HG02623 (cell line): ENCODE data around the gene CPEB3.
A peak's percentile ranks its signal among the peaks of the same experiment; 100 is the strongest.

Experiments used
- ATAC-seq: cut with Tn5 transposase; IDR thresholded peaks from one replicate; pipeline ENCODE4 v1.9.1; 2021; ENCODE audit warnings: moderate library complexity; ENCODE audit not compliant: unreplicated experiment

CPEB3 gene

DNA sequence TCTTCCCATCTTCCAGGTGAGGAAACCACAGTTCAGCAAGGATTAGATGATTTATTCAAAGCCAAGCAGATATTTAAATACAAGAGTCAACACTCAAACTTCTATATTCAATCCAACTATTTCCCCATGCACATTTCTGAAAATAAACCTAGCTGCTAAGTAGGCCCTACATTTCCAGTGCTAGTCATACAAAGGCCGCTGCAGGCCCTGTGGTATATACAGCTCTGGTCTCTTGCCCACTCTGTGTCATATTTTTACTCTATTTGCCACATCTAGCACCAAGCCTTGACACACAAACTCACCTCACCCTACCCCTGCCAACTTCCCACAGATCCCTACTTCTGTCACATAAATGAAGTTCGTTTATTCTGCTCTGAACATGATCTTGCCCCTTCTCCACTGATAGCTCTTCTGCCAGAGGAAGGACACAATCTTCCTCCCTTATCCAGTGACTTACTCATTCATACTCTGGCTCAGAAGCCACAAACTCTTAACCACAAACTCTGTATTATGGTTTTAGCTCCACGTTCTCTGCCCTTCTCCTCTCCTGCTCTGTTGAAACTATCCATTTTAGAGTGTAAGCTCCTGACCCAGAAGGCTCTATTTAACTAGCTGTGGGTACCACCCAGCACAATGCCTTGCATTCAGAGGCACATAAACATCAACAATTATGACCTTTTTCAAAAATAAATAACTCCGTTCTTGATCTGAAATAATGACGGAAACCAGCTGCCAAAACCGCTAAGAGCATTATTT, 180.7 kb downstream of the CPEB3 start:
- no peak for ATAC-seq

DNA sequence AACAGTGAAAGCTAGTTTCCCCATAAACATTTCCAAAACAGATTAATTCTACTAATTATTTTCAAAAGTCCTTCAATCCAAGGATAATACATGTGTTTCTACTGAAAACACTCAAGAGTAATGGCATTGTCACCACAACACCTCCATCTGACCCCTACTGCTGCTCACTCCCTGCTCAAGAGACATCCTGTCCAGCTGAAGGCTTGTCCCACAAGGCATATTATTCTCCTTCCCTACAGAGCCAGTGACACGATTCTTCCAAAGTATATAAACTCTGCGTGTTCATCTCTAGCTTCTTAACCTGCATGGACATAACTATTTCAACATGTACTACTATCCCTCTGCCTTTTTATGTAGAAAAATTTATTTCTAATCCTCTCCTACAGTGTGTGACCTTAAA, 182.1 kb downstream of the CPEB3 start:
- ATAC-seq: no peak

DNA sequence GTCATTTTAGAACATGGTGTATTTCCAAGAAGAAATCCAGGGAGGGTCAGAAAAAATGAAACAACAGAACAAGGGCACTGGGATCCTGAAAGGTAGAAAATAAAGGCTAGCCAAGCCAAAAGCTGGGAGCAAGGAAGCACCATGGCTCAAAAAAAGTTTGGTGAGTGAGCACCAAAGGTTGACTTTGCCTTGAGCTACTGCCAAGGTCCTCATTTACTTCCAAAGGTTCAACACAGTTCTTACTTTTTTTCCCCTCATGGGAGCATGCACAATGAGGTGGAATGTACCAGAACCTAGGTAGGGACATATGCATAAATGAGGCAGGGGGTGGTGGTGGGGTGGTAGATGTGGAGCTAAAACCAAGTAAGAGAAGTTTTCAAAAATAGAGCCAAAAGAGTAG, 182.8 kb downstream of the CPEB3 start:
- ATAC-seq: no peak

DNA sequence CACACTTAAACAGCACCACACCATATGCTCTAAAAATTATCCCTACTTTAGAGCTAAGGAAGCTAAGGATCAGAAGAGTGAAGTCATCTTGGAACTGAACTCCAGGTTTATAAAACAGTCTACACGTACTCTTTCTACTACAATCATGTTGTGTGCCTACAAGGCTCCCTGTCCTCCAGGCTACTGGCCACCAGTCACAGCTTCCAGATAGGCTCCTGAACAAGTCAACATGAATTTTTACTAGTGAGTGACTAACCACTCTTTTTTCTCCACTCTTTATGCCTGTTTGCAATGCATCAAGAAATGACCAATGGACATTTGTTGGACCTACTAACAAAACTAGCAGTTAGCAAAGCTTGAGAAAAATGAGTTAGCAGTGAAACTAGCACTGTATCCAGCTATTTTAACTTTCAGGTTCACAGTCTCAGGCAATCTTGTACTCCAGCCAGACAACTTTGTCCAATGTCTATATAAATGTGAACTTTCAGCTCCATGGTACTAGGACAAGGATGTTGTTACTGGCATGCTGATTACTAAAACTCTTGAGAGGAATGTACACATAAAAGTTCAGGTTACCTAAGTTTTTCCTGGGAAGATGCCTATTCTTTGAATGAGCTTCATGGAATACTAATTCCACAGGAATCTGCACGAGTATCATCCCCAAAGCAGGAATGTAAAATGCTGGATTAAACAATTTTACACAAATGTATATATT, 187.3 kb downstream of the CPEB3 start:
- no peak for ATAC-seq

DNA sequence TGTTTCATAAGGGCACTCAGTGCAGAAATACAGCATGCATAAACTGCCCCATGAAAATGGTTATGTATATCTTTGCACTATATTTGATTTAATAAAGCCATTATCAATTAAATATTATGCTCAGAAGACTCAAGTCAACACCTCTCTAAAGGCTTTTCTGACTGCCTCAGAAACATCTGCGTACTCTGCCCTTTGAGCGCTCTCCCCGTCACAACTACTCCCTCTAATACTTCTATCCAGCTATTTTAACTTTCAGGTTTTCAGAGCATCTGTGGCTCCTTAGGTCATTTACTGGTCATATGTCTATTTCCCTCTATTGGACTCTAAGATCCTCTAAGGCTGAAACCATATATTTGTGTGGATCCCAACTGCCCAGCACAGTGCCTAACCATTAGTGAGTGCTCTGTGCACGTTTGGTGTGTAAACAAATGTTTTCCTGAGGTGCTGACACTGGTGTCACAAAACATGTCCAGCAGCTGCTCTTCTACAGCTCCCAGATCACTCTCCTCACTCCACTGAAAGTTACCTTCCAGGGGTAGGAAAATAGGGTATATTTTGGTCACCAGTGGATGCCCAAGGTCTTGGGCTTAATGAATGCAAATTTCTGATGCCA, 188.2 kb downstream of the CPEB3 start:
- ATAC-seq: no peak

DNA sequence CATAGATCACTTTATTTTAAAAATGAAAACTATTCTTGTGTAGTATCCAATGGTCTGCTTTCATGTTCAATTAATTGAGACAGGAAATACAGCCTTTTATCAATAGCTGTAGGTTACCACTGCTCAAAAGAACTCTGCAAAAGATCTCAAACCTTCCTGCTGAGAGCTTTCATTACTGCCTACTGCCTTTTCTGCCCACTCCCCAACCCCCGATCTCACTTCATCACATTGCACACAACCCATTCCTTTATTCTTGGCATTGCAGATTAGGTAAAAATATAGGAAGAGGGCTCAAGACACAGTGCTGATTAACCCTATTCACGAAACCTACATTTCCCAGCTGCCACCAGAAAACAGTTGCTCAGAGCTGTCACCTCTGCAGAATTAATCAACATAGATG, 195.9 kb downstream of the CPEB3 start:
- ATAC-seq: no peak

DNA sequence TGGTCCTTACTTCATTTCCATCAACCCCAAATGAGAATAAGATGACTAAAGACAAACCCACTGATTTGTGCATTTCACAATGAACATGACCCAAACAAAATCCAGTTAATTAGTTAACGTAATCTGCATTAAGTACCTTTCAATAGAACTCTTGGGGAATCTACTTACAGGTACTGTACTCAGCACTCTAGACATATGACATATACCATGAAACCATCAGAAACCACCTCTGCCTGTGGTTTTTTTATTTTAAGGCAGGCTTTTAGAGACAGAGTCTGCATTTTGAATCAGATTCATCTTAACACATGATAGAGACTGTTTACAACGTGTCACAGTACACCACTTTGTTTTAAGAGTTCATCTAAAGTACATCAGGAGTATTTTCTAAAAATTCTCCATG, 198.9 kb downstream of the CPEB3 start:
- ATAC-seq: no peak

DNA sequence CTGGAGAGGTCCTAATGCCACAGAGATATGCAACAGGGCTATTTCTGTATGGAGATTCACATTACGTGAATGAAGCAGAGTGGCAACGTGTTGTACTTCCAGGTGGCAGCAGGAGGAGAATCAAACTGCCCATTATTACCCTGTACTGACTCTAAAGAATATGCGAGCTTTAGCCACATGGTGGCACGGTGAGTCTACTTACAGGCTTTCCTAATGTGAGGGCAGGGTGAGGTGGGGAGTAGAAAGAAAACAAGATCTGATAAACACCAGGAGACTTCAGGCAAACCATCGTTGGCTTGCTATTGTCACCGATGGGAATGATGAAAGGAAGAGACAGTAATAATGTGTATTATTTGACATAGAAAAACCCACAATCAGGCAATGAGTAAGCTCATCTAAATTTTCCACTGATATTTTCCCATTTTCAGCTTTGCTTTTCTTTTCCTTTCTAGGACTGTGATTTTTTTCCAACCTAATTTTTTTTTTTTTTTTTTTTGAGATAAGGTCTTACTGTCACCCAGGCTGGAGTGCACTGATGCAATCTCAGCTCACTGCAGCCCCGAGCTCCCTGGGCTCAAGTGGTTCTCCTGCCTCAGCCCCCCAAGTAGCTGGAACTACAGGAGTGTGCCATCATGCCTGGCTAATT, 203.0 kb downstream of the CPEB3 start:
- ATAC-seq: peak; percentile 86

DNA sequence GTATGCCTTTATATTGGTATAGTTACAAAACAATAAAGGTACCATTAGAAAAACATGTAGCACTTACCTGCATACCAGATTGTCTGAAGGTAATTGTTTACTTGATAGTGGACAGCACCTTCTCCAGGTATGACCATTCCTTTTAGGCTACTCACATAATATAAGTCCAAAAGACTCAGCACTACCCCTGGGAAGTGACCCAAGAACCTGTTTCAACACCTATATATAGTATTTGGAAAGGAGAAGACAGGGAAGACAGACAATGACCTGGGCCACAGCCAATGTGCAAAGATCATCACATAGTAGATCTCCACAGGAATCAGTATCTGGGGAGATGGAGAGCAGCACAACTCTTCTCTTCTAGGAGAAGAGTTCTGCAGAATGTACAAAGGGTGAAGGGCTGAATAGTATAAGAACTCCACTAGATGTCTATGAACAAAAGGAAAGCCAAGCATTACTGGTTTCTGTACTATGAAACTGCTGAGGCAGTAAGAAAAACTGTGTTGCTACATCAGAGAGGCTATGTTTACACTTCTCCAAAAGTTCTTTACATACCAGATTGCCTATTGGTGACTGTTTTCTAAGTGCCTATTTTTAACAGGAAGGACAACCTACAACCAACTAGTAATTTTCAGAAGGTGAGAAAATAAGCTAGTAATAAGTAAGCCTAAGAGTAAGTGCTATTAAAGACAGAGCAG, 208.1 kb downstream of the CPEB3 start:
- ATAC-seq: no peak

DNA sequence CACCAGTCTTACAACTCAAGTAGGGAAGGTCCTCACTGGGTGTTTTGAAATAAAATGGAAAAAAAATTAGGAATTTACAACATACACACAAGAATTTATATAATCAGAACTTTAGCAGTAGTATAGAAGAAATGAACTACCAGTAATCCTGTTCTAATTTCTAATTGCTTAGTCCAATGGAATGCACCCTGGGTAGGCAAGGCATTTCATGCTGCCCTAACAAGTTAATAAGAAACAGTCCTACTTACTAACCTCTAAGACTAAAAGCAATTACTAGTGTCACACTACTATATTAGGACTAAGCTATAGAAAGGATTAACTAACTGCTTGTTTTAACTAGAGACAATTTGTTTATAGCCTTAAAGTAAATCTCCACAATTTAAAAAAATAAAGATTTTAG, 209.2 kb downstream of the CPEB3 start:
- no peak for ATAC-seq

DNA sequence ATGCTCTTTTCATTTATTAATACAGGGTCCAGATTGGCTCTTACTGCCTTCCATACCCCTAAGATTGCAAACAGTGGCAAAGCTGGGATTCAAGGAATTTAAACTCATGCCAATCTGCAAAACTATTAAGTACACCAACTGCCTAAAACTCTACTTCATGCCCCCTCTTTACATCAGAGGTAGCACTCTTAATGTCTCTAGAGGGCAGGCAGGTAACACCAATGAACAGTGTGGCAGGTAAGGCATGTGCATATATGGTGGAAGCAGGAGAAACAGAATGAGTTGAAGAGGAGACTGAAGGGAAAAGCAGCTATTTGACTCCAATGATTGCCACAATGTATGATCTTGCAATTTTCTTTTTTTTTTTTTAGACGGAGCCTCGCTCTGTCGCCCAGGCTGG, 210.6 kb downstream of the CPEB3 start:
- no peak for ATAC-seq

DNA sequence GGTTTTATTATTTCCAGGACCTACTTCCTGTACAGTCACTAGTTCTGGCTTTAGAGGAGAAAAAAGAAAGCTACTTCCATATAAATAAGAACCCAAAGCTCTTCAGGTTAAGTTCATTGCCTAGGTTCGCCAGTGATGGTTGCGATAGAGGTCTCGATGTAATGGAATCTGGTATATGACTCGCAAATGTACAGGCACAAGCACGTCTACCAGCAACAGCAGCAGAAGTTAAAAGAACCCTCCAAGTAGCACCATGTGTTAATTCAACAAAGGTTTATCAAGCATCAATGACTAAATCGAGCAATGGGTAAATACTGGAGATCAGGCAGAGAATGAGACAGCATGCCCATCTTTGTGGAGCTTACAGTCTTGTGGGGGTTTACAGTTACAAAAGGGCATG, 211.9 kb downstream of the CPEB3 start:
- ATAC-seq: no peak

DNA sequence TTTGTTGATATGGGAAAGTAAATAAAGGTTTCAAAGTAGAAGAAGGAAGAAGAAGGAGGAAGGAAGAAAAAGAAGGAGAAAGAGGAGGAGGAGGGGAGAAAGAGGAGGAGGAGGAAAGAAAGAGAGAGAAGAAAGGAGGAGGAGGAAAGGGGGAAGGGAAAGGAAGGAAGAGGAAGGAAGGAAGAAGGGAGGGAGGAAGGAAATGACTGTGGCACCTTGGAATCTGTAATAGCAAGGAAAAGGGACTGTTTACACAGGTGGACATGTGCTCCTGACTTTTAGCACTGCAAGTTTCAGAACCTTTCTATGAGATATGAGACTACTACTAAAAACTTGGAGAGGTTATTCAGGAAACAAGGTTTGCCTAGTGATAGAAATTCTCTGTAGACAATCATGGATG, 214.2 kb downstream of the CPEB3 start:
- ATAC-seq: no peak

DNA sequence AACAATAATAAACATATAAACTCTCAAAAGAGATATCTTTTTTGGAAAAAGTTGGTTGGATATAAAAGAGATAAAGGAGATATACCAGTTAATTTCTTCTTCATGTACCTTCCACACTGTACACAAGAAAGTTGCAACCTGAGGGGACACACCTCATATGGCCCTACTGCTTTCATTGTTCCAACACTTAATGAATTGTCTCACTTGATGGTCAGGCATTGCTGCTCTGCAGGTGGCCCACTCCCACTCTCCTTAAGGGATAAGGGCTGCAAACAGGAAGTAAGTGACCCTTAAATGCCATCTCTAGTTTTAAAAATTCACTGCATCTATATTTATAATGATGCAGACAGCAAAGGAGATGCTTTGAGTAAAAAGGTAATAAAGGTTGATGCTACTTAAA, 215.0 kb downstream of the CPEB3 start:
- ATAC-seq: no peak

DNA sequence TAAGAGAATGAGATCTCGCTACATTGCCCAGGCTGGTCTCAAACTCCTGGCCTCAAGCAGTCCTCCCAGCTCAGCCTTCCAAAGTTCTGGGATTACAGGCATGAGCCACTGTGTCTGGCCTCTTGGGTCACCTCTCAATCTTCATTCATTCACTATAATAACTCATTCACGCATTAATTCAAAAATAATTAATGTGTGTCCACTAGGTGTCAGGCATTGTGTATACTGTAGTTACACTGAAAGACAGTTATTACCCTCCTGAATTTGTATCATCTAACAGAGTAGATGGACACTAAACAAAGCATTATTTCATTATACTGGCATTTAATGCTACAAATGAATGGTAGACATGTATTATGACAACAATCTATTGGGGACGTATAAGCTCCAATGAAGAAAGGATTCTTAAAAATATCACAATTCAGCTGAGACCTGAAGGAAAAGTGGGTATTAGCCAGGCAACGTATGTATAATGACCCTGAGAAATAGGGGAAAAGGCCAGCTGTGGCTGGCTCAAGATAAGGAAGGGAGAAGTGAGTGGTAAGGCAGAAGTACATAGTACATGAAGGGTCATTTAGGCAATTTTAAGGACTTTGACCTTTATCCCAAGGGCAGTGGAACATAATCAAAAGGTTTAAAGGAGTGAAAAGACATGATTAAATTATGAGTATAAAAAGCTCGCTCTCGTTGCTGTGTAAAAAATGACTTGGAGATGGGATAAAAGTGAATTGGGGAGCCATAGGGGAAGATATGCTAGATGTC, 216.6 kb downstream of the CPEB3 start:
- no peak for ATAC-seq

DNA sequence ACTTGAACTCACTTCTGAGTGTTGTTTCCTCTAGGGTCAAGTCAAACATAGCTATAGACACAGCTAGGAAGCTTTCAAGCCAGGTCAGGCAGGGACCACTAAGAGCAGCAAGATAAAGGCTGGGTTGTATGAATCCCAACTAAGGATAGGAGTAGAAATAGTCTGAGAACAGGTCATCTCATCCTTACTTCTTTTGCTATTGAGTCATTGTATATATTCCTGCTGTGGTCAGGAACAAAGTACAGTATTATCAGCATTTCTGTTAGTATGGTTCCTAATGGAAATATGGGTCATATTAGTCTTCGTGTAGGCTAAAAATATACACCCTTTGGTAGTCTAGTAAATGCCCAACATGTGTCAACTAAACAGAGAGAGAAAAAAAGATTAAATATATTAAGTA, 222.0 kb downstream of the CPEB3 start:
- no peak for ATAC-seq

DNA sequence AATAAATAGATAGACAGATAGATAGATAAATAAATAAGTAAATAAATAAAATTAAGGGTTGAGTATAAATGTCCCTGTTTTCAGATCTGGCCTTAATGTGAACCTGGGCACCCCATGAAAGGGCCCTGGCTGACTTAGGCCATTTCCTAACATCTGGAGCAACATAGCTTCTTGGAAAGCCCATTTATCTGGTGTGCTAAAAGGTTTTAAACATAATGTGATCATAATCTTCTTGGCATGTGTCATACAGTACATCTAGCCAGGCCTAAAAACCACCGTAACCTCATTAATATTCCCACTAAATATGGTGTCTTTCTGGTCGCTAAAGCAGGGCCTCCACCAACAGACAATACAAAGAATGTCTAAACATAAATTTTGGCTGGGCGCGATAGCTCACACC, 224.5 kb downstream of the CPEB3 start:
- no peak for ATAC-seq

DNA sequence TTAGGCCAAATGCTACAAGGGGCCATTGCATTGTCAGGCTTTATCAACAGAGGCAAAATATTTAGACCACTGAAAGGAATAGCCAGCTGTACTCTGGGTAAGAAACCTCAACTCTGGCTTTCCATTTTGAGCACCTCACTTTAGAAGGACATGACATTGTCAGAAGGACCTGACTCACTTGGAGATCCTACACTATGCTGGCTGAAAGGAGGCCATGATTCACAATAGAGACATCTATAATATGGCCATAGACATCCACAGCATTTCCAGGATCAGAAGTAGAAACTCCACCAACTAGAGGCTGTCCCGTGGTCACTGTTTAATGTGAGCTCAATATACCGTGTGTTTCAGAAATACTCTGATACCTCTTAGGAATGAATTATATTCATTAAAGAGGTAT, 226.4 kb downstream of the CPEB3 start:
- ATAC-seq: no peak

DNA sequence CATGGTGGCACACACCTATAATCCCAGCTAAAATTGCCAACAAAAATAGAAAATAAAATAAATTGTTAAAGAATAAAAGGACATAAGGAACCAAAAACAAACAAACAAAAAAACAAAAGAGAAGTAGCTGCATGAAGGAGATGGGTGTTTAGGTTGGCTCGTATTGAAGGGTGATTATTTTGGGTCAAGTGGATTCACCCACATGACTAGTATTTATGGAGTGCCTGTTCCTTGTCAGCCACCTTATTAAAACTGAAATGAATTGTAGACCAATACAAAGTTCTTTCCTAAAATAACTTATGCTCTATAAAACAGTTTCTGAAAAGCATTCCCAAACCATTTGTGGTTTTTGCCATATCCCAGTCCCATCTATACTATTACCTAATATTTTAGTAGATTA, 228.6 kb downstream of the CPEB3 start:
- ATAC-seq: no peak

DNA sequence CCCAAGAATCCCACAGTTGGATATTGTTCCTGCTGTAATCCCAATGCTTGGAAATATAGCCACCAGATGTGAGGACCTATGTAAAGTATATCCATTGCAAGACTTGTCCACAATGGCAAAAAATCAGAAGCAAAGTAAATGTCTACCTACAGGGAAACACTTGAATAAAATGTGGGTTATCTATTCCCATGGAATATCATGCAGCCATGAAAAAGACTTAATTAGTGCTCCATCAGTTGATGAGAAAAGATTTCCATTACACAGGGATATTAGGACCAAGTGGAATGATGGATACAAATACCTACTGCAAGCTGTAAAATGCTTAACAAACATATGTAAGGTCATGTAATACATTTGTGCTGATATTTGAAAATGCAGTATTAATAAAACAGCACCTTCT, 236.1 kb downstream of the CPEB3 start:
- ATAC-seq: no peak
